WTC11 (cell line): ENCODE measurements around the gene ZNF146.

Experiments used
- CBFB ChIP-seq: sonication (generic); formaldehyde crosslinking; IDR thresholded peaks from 2 replicates; pipeline ENCODE4 v1.8.1; 2022; ENCODE audit warnings: mild to moderate bottlenecking, low read depth, missing genetic modification reagents
- CREM ChIP-seq: sonication (generic); formaldehyde crosslinking; IDR thresholded peaks from 2 replicates; pipeline ENCODE4 v1.8.1; 2022; ENCODE audit warnings: mild to moderate bottlenecking, missing genetic modification reagents, moderate library complexity
- ESRRA ChIP-seq: sonication (generic); formaldehyde crosslinking; IDR thresholded peaks from 2 replicates; pipeline ENCODE4 v1.8.1; 2022; ENCODE audit warnings: mild to moderate bottlenecking, missing genetic modification reagents, borderline replicate concordance
- ETV6 ChIP-seq: sonication (generic); formaldehyde crosslinking; IDR thresholded peaks from 2 replicates; pipeline ENCODE4 v1.8.1; 2022; ENCODE audit warnings: mild to moderate bottlenecking, missing genetic modification reagents
- HMGA2 ChIP-seq: fragments of 250-450 bp; sonication (Bioruptor Pico); IDR thresholded peaks from 2 replicates; pipeline ENCODE4 v1.4.0; 2021; ENCODE audit warnings: mild to moderate bottlenecking, moderate library complexity
- MYBL2 ChIP-seq: sonication (generic); formaldehyde crosslinking; IDR thresholded peaks from 2 replicates; pipeline ENCODE4 v1.8.1; 2023; ENCODE audit warnings: mild to moderate bottlenecking, moderate library complexity, missing genetic modification reagents
- SMAD3 ChIP-seq: sonication (generic); formaldehyde crosslinking; IDR thresholded peaks from 2 replicates; pipeline ENCODE4 v1.8.0; 2022; ENCODE audit warnings: missing genetic modification reagents, mild to moderate bottlenecking, borderline replicate concordance
- SP1 ChIP-seq: sonication (generic); formaldehyde crosslinking; conservative IDR thresholded peaks from 2 replicates; pipeline ENCODE4 v1.8.1; 2022; ENCODE audit warnings: missing genetic modification reagents
- ZNF232 ChIP-seq: sonication (generic); formaldehyde crosslinking; IDR thresholded peaks from 2 replicates; pipeline ENCODE4 v1.8.0; 2022; ENCODE audit warnings: mild to moderate bottlenecking, missing genetic modification reagents
- TF ChIP-seq, protein P1 (sequence below): fragments of 200-600 bp; IDR thresholded peaks from 2 replicates; pipeline ENCODE4 v1.8.0; 2022; ENCODE audit warnings: antibody characterized with exemption
- TF ChIP-seq, protein P2 (sequence below): sonication (generic); formaldehyde crosslinking; IDR thresholded peaks from 2 replicates; pipeline ENCODE4 v1.8.1; 2023; ENCODE audit warnings: mild to moderate bottlenecking, missing genetic modification reagents
- TF ChIP-seq, protein P3 (sequence below): sonication (generic); formaldehyde crosslinking; IDR thresholded peaks from 2 replicates; pipeline ENCODE4 v1.8.0; 2022; ENCODE audit warnings: mild to moderate bottlenecking, missing genetic modification reagents
- TF ChIP-seq, protein P4 (sequence below): fragments of 250-450 bp; sonication (Bioruptor Pico); IDR thresholded peaks from 2 replicates; pipeline ENCODE4 v2.1.2; 2022; ENCODE audit warnings: mild to moderate bottlenecking, moderate library complexity

- TF ChIP-seq, protein P1, sequence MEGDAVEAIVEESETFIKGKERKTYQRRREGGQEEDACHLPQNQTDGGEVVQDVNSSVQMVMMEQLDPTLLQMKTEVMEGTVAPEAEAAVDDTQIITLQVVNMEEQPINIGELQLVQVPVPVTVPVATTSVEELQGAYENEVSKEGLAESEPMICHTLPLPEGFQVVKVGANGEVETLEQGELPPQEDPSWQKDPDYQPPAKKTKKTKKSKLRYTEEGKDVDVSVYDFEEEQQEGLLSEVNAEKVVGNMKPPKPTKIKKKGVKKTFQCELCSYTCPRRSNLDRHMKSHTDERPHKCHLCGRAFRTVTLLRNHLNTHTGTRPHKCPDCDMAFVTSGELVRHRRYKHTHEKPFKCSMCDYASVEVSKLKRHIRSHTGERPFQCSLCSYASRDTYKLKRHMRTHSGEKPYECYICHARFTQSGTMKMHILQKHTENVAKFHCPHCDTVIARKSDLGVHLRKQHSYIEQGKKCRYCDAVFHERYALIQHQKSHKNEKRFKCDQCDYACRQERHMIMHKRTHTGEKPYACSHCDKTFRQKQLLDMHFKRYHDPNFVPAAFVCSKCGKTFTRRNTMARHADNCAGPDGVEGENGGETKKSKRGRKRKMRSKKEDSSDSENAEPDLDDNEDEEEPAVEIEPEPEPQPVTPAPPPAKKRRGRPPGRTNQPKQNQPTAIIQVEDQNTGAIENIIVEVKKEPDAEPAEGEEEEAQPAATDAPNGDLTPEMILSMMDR = no peak
- TF ChIP-seq SP1 = no peak
- no peak for TF ChIP-seq ETV6
- no peak for TF ChIP-seq CREM
- TF ChIP-seq SMAD3 = no peak
- TF ChIP-seq ESRRA (CRISPR knock-in tag) = no peak
- no peak for TF ChIP-seq ZNF232 (CRISPR knock-in tag)
- TF ChIP-seq MYBL2 (CRISPR knock-in tag) = no peak
- TF ChIP-seq, protein P2, sequence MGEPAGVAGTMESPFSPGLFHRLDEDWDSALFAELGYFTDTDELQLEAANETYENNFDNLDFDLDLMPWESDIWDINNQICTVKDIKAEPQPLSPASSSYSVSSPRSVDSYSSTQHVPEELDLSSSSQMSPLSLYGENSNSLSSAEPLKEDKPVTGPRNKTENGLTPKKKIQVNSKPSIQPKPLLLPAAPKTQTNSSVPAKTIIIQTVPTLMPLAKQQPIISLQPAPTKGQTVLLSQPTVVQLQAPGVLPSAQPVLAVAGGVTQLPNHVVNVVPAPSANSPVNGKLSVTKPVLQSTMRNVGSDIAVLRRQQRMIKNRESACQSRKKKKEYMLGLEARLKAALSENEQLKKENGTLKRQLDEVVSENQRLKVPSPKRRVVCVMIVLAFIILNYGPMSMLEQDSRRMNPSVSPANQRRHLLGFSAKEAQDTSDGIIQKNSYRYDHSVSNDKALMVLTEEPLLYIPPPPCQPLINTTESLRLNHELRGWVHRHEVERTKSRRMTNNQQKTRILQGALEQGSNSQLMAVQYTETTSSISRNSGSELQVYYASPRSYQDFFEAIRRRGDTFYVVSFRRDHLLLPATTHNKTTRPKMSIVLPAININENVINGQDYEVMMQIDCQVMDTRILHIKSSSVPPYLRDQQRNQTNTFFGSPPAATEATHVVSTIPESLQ (CRISPR knock-in tag) = no peak
- TF ChIP-seq, protein P3, sequence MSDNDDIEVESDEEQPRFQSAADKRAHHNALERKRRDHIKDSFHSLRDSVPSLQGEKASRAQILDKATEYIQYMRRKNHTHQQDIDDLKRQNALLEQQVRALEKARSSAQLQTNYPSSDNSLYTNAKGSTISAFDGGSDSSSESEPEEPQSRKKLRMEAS (CRISPR knock-in tag) = no peak
- TF ChIP-seq, protein P4, sequence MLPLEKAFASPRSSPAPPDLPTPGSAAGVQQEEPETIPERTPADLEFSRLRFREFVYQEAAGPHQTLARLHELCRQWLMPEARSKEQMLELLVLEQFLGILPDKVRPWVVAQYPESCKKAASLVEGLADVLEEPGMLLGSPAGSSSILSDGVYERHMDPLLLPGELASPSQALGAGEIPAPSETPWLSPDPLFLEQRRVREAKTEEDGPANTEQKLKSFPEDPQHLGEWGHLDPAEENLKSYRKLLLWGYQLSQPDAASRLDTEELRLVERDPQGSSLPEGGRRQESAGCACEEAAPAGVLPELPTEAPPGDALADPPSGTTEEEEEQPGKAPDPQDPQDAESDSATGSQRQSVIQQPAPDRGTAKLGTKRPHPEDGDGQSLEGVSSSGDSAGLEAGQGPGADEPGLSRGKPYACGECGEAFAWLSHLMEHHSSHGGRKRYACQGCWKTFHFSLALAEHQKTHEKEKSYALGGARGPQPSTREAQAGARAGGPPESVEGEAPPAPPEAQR (CRISPR knock-in tag) = no peak
- TF ChIP-seq CBFB (CRISPR knock-in tag) = no peak
- no peak for TF ChIP-seq HMGA2 (CRISPR knock-in tag)
Observed at GRCh38 chr19:36222503-36222902, 7.6 kb downstream of the ZNF146 start.
